Neuronal stem cell (in vitro differentiated cells): ENCODE measurements around the gene RPS6KA6.
"Not testable (repeated sequence)": the region's sequence is repeated elsewhere in the genome, so short reads cannot be mapped to it uniquely, and the experiment has no call there.

Experiments
- DNase-seq: peaks from one replicate; pipeline ENCODE4 v3.0.0-alpha.2; 2013; ENCODE audit warnings: low spot score
- H2AFZ ChIP-seq: one replicate; pipeline ENCODE4 v1.6.1; 2013; ENCODE audit warnings: mild to moderate bottlenecking, low read length, inconsistent platforms
- H2AK5ac ChIP-seq: 2 replicates; pipeline ENCODE4 v1.6.1; 2013; ENCODE audit warnings: low read depth, mild to moderate bottlenecking, inconsistent platforms, low read length, moderate library complexity, mixed read lengths
- H2BK120ac ChIP-seq: 2 replicates; pipeline ENCODE4 v1.6.1; 2013; ENCODE audit warnings: low read depth, mild to moderate bottlenecking, inconsistent platforms, low read length, moderate library complexity, mixed read lengths
- H2BK12ac ChIP-seq: one replicate; pipeline ENCODE4 v1.6.1; 2013; ENCODE audit warnings: low read length, inconsistent platforms
- H2BK15ac ChIP-seq: 2 replicates; pipeline ENCODE4 v1.6.1; 2013; ENCODE audit warnings: mild to moderate bottlenecking, low read length, inconsistent platforms, mixed read lengths
- H2BK5ac ChIP-seq: one replicate; pipeline ENCODE4 v1.6.1; 2013; ENCODE audit warnings: inconsistent platforms, mild to moderate bottlenecking, low read length, moderate library complexity
- H3K14ac ChIP-seq: one replicate; pipeline ENCODE4 v1.6.1; 2013; ENCODE audit warnings: low read length, inconsistent platforms
- H3K18ac ChIP-seq: 2 replicates; pipeline ENCODE4 v1.6.1; 2013; ENCODE audit warnings: low read length, inconsistent platforms
- H3K23ac ChIP-seq: 2 replicates; pipeline ENCODE4 v1.6.1; 2013; ENCODE audit warnings: low read depth, mild to moderate bottlenecking, mixed read lengths, low read length, inconsistent platforms; ENCODE audit not compliant: poor library complexity
- H3K27ac ChIP-seq: replicated peaks from 3 replicates; pipeline ENCODE4 v1.5.1; 2013; ENCODE audit warnings: low read length, inconsistent platforms
- H3K27me3 ChIP-seq, 3 experiments: 2 replicates each; pipeline ENCODE4 v1.6.1; 2013; ENCODE audit warnings: low read length in 3 of 3, mild to moderate bottlenecking in 2 of 3, inconsistent platforms in 1 of 3, low read depth in 1 of 3, mixed read lengths in 1 of 3, moderate library complexity in 1 of 3; ENCODE audit not compliant: control insufficient read depth in 3 of 3, insufficient read depth in 3 of 3
- H3K36me3 ChIP-seq, 2 donors: replicated peaks in 1 of 2; 2 replicates each; pipeline ENCODE4 v1.6.1; 2013; ENCODE audit warnings: low read length in 2 of 2; ENCODE audit not compliant: control insufficient read depth in 2 of 2, insufficient read depth in 2 of 2
- H3K4ac ChIP-seq: 2 replicates; pipeline ENCODE4 v1.6.1; 2013; ENCODE audit warnings: inconsistent platforms, mild to moderate bottlenecking, low read length, moderate library complexity
- H3K4me1 ChIP-seq, 2 donors: 1 replicate in 1 of 2; 2 replicates in 1 of 2; pipeline ENCODE4 v1.6.1; 2013; ENCODE audit warnings: low read length in 2 of 2, low read depth in 1 of 2; ENCODE audit not compliant: control insufficient read depth in 2 of 2, insufficient read depth in 1 of 2
- H3K4me2 ChIP-seq: one replicate; pipeline ENCODE4 v1.6.1; 2013; ENCODE audit warnings: mild to moderate bottlenecking, low read length, inconsistent platforms; ENCODE audit not compliant: insufficient read depth, poor library complexity, severe bottlenecking
- H3K4me3 ChIP-seq, 2 donors: 2 replicates each; pipeline ENCODE4 v1.5.1; 2013; ENCODE audit warnings: low read length in 2 of 2, mild to moderate bottlenecking in 2 of 2, inconsistent platforms in 1 of 2, moderate library complexity in 1 of 2
- H3K79me1 ChIP-seq: one replicate; pipeline ENCODE4 v1.6.1; 2013; ENCODE audit warnings: low read depth, mild to moderate bottlenecking, inconsistent platforms, low read length, moderate library complexity
- H3K9ac ChIP-seq: one replicate; pipeline ENCODE4 v1.6.1; 2013; ENCODE audit warnings: mild to moderate bottlenecking, low read depth, low read length, inconsistent platforms; ENCODE audit not compliant: poor library complexity
- H3K9me3 ChIP-seq, 2 donors: replicated peaks in 1 of 2; 2 replicates each; pipeline versions ENCODE3 to v1.6.1; 2013; ENCODE audit warnings: low read length in 2 of 2, mild to moderate bottlenecking in 2 of 2, inconsistent platforms in 1 of 2, low read depth in 1 of 2, mixed read lengths in 1 of 2, moderate library complexity in 1 of 2; ENCODE audit not compliant: control insufficient read depth in 2 of 2, insufficient read depth in 1 of 2
- H4K8ac ChIP-seq: one replicate; pipeline ENCODE4 v1.6.1; 2013; ENCODE audit warnings: low read depth, mild to moderate bottlenecking, inconsistent platforms, low read length, moderate library complexity
- H4K91ac ChIP-seq: one replicate; pipeline ENCODE4 v1.6.1; 2013; ENCODE audit warnings: low read length, low read depth, mild to moderate bottlenecking, inconsistent platforms; ENCODE audit not compliant: poor library complexity
- whole genome bisulfite sequencing, 2 donors: extraction: QIAGEN DNeasy Blood & Tissue Kit; methylation state at CpG; one replicate each; pipeline ENCODE4 v1.1.7; 2013; ENCODE audit warnings: missing lambda C conversion rate in 2 of 2, mixed read lengths in 1 of 2; ENCODE audit not compliant: insufficient read length in 2 of 2, insufficient replicate concordance in 1 of 2; ENCODE audit errors: extremely low coverage in 2 of 2; 5-methylcytosine and 5-hydroxymethylcytosine counted together

RPS6KA6 gene

DNA sequence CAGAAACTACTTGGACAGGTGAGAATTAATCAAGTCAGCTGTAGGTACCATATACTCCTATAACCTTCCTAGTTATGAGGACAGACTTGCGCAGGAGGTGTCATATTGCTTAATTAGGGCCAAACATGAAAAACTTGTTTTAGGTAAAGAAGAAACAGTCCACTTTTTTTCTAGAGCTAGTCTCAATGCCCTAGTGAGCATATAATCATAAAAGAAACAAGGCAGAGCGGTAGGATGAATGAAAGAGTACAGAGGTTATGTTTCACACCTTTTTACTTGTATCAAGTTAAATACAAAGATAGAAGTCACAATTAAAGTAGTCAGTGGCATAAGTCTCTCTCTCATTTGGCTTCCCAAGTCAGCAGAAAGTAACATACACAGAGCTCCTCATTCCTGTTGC is 88.9 kb downstream of the RPS6KA6 start:
- H3K79me1 ChIP-seq: no peaks in the 10 kb centered on the region
- no peak overlapping the region for H3K9ac ChIP-seq
- no peak overlapping the region for H2BK5ac ChIP-seq
- H2AFZ ChIP-seq: no peak overlapping the region
- H3K14ac ChIP-seq: no peak overlapping the region
- H3K27ac ChIP-seq: no peak overlapping the region
- H4K8ac ChIP-seq: no peak overlapping the region
- H3K4ac ChIP-seq: no peak overlapping the region
- H2BK120ac ChIP-seq: no peak overlapping the region
- H3K4me3 ChIP-seq: no peak overlapping the region
- H3K27me3 ChIP-seq: no peaks in the 10 kb centered on the region
- H3K4me2 ChIP-seq: no peak overlapping the region
- no peak overlapping the region for H2AK5ac ChIP-seq
- H2BK12ac ChIP-seq: no peak overlapping the region
- no peak overlapping the region for H3K23ac ChIP-seq
- no peak overlapping the region for H2BK15ac ChIP-seq
- no peak overlapping the region for H3K18ac ChIP-seq
- H3K36me3 ChIP-seq: no peaks in the 10 kb centered on the region
- WGBS, 2 donors: no CpG with 5 or more reads among the region's 2 CpGs
- H3K4me1 ChIP-seq: no peaks in the 10 kb centered on the region
- no peak overlapping the region for H4K91ac ChIP-seq
- no peak for DNase-seq
- H3K9me3 ChIP-seq: no peaks in the 10 kb centered on the region

- not testable (repeated sequence) for H3K14ac ChIP-seq, H4K8ac ChIP-seq, H2BK5ac ChIP-seq, H3K18ac ChIP-seq, H2BK120ac ChIP-seq, H3K4me3 ChIP-seq, H3K27ac ChIP-seq, H3K9ac ChIP-seq, H3K27me3 ChIP-seq, H2BK12ac ChIP-seq, H3K79me1 ChIP-seq, H3K4ac ChIP-seq, H2BK15ac ChIP-seq, H4K91ac ChIP-seq, H3K4me2 ChIP-seq, DNase-seq, H3K36me3 ChIP-seq, H3K23ac ChIP-seq, H2AK5ac ChIP-seq, H3K9me3 ChIP-seq, H3K4me1 ChIP-seq
- H2AFZ ChIP-seq: peak overlapping the region; percentile 36
- WGBS, 2 donors: no CpG with 5 or more reads among the region's 9 CpGs
These were observed 108.4 kb downstream of the RPS6KA6 start for GRCh38 chrX:84079479-84080197.

DNA sequence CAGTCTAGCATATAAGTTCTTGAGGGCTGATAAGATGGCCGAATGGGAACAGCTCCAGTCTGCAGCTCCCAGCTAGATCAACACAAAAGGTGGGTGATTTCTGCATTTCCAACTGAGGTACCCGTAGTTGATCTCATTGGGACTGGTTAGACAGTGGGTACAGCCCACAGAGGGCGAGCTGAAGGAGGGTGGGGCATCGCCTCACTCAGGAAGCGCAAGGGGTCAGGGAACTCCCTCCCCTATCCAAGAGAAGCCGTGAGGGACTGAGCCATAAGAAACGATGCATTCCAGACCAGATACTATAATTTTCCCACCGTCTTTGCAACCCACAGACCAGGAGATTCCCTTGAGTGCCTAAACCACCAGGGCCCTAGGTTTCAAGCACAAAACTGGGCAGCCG is 109.0 kb downstream of the RPS6KA6 start:
- H3K27ac ChIP-seq: no peak overlapping the region
- H3K4ac ChIP-seq: no peak overlapping the region
- H3K27me3 ChIP-seq: no peaks in the 10 kb centered on the region
- H2BK12ac ChIP-seq: no peak overlapping the region
- no peaks in the 10 kb centered on the region for H3K79me1 ChIP-seq
- H3K4me1 ChIP-seq: no peaks in the 10 kb centered on the region
- no peak overlapping the region for H4K8ac ChIP-seq
- no peak overlapping the region for H3K23ac ChIP-seq
- H3K4me3 ChIP-seq: no peak overlapping the region
- H2BK5ac ChIP-seq: no peak overlapping the region
- H3K14ac ChIP-seq: no peak overlapping the region
- no CpG with 5 or more reads among the region's 9 CpGs for WGBS, 2 donors
- H2AK5ac ChIP-seq: no peak overlapping the region
- H3K18ac ChIP-seq: no peak overlapping the region
- no peak overlapping the region for H3K4me2 ChIP-seq
- no peak for DNase-seq
- H2BK120ac ChIP-seq: no peak overlapping the region
- H3K36me3 ChIP-seq: no peaks in the 10 kb centered on the region
- H2BK15ac ChIP-seq: no peak overlapping the region
- H4K91ac ChIP-seq: no peak overlapping the region
- H3K9me3 ChIP-seq: peaks cover 0 to 4% of the 10 kb centered on the region in 2 donors
- H2AFZ ChIP-seq: peak overlapping the region; percentile 36
- H3K9ac ChIP-seq: no peak overlapping the region

DNA sequence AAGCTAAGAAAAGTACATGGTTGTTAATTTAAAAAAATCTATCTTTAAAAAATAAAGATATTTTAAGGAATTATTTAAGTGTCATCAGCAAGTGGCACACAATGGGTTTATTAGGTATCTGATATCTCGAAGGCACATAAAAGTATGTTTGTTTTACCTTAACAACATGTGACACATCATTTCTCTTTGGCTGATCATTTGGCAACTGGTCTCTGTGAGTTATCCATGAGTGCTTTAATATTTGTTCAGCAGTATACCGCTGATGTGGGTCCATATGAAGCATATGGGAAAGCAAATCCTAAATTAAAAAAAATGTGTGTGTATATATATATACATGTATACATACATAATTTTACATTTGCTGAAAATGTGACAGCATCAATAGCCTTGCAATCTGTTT is 123.2 kb downstream of the RPS6KA6 start:
- Histone ChIP-seq H3K79me1 (no peaks in the 10 kb centered on the region), H2AK5ac (no peak overlapping the region), H2BK120ac (no peak overlapping the region), H2BK12ac (no peak overlapping the region), H2BK5ac (no peak overlapping the region), H3K4me1 (no peaks in the 10 kb centered on the region), H4K8ac (no peak overlapping the region), H3K14ac (no peak overlapping the region), H3K23ac (no peak overlapping the region), H2AFZ (no peak overlapping the region), H3K4me3 (no peak overlapping the region), H3K18ac (no peak overlapping the region), H3K9me3 (no peaks in the 10 kb centered on the region), H3K9ac (no peak overlapping the region), H3K36me3 (no peaks in the 10 kb centered on the region), H3K4ac (no peak overlapping the region), H2BK15ac (no peak overlapping the region), H4K91ac (no peak overlapping the region), H3K27me3 (no peaks in the 10 kb centered on the region), H3K4me2 (no peak overlapping the region), H3K27ac (no peak overlapping the region)
- no CpG with 5 or more reads among the region's 2 CpGs for WGBS, 2 donors
- DNase-seq: no peak
